KG1 (cell line): ENCODE measurements around the gene ZFTA.
"Not testable (repeated sequence)": the region's sequence is repeated elsewhere in the genome, so short reads cannot be mapped to it uniquely, and the experiment has no call there.

Experiments used
- DNase-seq: peaks from one replicate; lab custom pipeline; 2025; lab: John Stamatoyannopoulos, UW

ZFTA gene

DNA sequence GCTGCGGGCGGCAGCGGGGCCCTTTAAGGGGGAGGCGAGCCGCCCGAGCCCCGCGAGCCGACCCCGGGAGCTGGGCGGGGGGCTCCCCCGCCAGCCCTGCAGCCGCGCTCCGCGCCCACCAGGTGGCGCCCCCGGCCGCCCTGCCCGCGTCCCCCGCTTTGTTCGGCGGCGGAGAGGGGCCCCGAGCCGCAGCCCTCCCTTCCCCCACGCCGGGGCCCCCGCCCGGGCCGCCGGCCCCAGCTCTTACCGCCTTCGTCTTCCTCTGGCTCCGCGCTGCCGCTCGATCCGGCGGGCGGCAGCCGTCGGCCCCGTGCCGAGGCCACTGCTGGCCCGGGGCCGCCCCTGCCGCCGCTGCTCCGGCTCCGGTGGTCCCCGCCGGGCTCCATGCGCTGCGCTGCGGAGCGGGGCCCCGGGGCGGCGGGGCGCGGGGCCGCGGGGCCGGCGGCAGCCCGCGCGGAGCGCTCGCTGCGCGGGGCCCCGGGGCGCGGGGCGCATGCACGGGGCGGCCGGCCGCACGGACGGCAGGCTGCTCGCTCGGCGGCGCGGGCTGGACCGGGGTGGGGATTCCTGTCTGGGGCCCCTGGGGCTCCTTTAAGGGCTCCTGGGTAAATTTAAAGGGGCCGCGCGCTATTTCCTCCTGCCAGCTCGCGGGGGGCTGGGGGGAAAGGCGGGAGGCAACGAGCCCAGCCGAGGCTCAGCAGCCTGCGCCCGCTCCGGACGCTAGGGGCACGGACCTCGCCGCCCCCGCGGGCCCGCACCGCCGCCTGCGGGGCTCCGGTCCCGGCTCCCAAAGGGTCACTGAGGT lies at the start of gene ZFTA:
Gene ZFTA, minus strand, starts transcription at position 539 of the 805 bp plus-strand sequence. Its CDS starts 153 bp downstream, at position 386.
- peak; percentile 42 for DNase-seq

DNA sequence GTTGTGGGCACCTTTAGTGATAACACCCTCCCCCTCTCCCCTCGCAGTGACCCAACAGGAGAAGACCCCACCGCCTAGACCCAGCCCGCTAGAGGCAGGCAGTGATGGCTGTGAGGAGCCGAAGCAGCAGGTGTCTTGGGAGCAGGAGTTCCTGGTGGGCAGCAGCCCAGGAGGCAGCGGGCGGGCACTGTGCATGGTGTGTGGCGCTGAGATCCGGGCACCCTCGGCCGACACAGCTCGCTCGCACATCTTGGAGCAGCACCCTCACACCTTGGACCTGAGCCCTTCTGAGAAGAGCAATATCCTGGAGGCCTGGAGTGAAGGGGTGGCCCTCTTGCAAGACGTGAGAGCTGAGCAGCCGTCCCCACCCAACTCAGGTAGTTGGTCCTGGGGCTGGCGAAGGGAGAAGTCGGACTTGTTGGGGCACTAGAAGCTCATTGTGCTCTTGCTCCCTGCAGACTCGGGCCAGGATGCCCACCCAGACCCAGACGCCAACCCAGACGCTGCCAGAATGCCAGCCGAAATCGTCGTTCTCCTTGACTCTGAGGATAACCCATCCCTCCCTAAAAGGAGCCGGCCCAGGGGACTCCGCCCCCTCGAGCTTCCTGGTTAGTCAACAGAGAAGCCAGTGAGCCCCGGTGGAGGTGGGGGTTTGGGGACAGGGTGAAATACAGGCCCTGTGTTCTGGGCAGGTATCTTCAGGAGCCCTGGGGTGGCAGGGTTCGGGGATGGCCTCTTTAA lies 49.4 kb upstream of the ZFTA start:
- no peak for DNase-seq

DNA sequence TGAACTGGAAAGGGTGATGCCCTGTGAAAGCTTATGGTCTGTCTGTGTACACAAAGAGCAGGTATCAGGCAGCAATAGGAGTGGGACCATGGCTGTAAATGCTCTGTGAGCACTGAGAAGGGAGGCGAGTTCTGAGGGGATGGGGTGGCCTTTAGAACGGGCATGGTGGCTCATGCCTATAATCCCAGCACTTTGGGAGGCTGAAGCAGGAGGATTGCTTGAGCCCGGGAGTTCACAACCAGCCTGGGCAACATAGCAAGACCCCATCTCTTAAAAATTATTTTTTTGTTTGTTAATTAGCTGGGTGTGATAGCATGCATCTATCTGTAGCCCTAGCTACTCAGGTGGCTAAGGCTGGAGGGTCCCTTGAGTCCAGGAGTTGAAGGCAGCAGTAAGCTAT lies 48.2 kb upstream of the ZFTA start:
- DNase-seq, result no peak

DNA sequence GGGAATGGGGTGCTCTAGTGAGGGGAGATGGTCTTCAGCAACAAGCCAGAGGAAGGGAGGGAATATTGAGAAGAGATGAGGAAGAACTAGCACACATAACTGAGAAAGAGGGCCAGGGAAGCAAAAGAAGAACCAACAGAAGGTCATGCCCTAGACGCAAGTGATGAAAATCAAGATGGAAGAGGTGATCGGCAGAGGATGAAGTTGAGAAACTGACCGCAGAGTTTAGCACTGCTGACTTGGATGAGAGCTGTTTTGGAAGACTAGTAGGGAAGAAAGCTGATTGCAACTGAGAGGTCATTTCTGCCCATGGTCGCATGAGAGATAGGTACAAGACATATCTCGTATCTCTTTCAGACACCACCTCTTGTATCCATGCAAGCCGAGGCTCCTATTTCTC lies 47.6 kb upstream of the ZFTA start:
- DNase-seq, result no peak

DNA sequence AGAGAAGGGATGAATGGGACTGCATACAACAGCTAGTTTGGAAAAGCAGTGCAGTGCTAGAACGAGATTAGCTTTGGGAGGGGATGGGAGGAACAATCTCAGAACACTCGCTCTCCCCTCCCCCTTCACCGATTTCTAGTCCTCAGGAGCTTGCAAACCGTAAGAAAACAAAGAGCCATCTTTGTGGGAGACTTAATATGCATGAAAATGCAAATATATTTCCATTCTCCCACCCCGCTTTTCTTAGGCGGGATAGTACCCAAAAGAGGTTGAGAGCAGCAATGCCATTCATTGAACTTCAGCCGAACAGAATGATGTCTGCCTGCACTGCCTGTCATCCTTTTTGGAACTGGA lies 45.8 kb upstream of the ZFTA start:
- DNase-seq, result no peak

DNA sequence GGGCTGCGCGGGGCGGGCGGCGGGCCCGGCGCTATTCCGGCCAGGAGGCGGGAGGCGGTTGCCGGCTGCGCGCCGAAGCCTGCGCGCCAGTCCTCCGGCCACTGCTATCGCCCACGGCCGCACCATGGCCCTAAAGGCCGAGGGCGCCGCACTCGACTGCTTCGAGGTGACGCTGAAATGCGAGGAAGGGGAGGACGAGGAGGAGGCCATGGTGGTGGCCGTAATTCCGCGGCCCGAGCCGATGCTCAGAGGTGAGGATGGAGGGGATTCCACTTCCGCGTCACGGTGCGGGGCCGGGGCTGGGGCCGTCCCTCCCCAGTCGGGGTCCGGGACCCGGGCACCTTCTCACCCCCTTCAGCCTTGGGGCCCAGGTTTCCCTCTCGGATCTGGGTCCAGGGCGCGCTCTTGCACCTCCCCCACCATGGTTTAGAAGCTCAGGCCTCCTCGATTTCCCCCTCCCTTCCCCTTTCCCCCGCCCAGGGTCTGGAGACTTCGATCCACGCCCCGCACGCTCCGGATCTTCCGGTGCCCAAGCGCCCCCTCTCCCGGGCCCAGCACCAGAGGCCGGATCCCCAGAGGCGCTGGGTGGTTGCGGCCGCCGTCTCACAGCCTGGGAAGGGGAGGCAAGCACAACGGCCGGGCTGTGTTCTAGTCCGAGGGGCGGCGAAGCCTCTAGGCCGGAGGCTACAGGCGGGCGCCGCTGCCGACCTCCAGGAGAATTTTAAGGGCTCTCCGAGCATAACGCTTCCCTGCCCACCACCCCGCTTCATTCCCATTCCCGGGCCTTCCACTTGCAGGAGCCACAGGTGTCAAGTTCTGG lies 45.2 kb upstream of the ZFTA start:
- peak; percentile 70 for DNase-seq

DNA sequence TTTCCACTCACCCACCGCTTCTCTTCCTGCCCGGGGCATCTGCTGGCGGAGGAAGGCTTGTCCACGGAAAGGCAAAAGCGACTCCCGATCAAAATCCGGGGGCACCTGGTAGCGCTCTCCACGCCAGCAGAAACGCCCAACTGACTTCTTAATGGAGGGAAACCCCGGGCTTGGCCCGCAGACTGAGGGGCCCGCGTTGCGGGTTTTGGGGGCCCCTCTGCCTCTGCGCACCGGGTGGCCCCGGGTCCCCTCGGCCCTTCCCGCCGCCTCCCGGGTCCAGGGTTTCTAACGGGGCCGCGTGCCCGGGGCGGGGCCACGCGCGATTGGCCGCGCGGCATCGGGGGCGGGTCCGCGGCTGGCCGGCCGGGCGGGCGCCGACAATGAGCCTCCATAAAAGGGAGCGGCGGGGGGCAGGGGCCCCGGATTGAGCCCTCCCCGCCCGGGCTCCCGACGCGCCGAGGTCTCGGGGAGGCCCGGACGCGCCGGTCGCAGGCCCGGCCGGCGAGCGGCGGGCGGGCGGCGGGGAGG lies 44.5 kb upstream of the ZFTA start, which contains the start of gene SPINDOC:
Gene SPINDOC, plus strand, starts transcription at position 422 of the 528 bp plus-strand sequence. CDS start 231 bp downstream, outside the sequence.
- DNase-seq, result peak; percentile 46

DNA sequence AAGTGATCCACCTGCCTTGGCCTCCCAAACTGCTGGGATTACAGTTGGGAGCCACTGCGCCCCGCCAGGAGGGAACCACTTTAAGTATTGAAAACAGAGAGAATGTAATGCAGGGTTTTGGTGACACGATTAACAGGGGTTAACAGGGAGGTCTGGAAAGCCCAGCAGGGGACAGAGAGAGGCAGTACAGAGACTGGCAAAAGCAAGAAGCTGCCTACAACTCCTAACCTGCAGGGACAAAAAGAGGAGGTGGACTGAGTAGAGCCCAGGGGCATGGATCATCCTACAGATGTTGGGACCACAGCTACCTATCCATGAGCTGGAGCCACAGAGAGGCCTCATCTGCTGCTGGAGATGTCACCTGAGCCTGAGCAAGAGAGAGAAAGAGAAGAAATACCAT lies 42.9 kb upstream of the ZFTA start:
- DNase-seq, result no peak

DNA sequence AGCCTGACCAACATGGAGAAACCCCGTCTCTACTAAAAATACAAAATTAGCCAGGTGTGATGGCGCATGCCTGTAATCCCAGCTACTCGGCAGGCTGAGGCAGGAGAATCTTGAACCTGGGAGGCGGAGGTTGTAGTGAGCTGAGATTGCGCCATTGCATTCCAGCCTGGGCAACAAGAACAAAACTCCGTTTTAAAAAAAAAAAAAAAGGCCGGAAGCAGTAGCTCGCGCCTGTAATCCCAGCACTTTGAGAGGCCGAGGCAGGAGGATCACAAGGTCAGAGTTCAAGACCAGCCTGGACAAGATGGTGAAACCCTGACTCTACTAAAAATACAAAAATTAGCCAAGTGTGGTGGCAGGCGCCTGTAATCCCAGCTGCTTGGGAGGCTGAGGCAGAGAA lies 41.8 kb upstream of the ZFTA start:
- DNase-seq, result not testable (repeated sequence)

DNA sequence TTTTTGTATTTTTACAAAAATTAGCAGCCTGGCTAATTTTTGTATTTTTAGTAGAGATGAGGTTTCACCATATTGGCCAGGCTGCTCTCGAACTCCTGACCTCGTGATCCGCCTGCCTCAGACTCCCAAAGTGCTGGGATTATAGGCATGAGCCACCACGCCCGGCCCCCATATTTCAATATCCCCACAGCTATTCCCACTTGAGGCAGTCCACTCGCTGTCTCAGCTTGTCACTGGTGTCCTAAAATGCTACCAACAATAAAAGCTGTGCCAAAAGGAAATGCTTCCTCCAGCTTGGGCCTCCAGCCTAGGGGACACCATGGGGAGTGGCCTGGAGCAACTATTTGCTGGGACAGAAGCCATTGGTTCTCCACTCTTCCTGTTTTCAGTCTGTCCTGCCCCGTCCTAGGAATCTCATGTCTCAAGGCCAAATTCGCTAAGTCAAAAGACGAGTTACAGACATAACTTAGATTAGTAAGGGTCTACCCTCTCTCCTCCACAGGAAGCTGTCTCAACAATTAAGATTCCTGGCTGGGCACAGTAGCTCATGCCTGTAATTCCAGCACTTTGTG lies 37.4 kb upstream of the ZFTA start:
- DNase-seq, result no peak

DNA sequence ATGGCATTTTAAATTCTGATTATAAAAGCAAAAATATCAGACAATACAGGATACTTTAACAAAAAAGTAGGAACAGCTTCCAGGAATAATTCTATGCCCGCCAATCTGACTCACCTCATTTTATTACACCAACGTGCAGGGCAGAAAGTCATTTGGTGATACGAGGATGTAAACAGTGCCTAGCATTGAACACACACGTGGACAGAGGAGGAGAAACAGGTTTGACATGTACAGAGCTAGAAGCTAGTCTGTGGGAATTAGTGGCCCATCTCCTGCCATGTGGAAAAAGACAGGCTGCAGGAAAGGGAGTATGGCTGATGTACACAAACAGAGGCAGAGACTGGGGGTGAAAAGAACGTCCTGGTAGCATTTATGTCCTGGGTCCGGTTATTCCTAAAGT lies 35.7 kb upstream of the ZFTA start:
- no peak for DNase-seq

DNA sequence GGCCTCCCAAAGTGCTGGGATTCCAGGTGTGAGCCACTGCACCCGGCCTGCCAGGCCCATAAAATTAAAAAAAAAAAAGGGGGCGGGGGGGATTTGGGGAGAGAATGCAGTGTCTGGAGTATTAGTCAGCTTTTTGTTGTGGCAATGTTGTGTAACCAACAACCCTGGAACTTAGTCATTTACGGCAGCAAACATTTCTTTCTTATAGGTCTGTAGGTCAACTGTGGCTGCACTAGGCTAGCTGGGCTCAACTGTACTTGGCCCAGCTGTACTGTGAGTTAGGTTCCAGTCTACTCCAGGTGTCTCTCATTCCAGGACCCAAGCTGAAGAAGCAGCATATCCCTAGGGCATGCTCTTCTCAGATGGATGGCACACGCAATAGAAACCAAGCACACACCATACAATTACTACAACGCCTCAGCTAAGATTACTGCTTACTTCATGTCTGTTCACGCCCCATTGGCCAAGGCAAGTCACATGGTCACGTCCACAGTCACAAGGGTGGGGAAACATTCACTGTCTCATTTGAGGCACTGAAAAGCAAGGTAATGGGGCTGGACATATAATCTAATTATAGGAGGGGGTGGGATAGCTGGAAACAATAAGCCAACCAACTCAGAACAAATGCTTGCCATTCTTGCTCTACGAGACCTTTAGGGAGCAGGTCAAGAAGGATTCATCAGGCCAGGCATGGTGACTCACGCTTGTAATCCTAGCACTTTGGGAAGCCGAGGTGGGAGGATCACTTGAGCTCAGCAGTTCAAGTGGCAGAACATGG lies 34.3 kb upstream of the ZFTA start:
- no peak for DNase-seq

DNA sequence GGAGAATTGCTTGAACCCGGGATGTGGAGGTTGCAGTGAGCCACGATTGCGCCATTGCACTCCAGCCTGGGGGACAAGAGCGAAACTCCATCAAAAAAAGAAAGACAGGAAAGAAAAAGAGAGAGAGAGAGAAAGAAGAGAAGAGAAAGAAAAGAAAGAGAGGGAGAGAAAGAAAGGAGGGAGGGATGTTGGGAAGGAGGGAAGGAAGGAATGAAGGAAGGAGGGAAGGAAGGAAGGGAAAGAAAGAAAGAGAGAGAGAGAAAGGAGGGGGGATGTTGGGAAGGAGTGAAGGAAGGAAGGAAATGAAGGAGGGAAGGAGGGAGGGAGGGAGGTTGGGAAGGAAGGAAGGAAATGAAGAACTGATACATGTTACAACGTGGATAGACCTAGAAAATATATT lies 32.3 kb upstream of the ZFTA start:
- no peak for DNase-seq

DNA sequence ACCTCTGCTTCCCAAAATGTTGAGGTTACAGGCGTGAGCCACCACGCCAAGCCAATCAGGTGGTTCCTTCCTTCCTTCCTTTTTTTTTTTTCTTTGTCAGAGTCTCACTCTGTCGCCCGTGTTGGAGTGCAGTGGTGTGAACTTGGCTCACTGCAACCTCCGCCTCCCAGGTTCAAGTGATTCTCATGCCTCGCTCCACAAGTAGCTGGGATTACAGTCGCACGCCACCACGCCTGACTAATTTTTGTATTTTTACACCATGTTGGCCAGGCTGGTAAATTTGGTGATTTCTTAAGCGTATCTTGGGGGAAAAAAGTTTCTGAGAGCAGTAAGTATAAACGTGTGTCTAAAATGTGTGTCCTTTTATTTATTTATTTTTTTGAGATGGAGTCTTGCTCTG lies 26.5 kb upstream of the ZFTA start:
- DNase-seq, result no peak

DNA sequence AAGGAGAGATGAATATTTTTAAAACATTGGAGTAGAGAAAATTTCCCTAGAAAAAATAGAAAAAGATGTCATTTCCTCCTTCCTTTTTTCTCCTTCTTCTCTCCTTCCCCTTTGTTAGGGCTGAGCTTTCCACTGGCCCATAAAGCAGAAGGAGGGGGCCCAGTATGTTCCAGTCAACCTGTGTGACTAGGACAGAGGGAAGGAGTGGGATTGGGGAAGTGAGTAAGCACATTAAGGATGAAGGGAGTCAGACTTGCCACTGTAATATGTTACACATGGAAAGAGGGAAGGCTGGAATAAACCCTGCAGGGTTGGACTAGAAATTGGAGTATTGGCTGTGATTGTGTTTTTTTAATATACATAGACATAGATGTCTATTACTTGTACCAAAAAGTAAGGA lies 24.6 kb upstream of the ZFTA start:
- no peak for DNase-seq

DNA sequence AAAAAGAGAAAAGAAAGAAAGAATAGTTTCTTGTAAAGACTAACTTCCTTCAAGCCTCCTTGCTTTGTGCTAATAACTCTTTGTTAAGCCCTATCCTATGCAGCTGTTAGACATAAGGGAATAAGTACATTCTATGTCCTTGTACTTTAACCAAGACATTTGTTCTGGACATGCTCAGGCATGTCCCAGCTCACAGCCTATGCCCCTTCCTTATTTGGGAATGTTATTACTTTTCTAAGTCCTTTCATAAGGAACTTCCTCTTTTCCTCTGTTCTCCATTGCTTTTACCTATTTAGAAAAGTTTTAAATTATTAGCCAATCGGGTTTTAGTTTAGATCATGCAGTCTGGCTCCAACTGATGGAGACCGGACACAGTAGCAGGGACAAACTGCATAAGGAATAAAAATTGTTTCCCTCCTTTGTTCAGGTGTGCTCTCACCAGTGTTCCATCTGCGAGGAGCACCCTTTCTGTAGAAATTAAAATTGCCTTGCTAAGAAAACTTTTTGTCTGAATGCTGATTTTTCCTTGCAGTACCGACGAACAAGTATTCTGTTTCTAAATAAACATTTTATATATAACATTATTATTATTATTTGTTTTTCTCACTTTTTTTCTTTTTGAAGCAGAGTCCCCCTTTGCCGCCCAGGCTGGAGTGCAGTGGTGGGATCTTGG lies 23.1 kb upstream of the ZFTA start:
- DNase-seq, result no peak

DNA sequence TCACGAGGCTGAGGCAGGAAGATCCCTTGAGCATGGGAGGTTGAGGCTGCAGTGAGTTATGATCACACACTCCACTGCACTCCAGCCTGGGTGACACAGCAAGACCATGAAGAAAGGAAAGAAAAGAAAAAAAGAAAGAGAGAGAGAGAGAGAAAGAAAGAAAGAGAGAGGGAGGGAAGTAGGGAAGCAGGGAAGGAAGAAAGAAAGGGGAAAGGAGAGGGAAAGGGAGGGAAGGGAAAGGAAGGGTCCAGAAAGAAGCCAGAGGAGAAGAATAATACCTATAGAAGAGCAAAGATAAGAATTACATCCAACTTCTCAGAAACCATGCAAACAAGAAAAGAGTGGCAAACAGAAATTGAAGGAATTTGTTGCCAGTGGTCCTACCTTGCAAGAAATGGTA lies 17.2 kb upstream of the ZFTA start:
- no peak for DNase-seq

DNA sequence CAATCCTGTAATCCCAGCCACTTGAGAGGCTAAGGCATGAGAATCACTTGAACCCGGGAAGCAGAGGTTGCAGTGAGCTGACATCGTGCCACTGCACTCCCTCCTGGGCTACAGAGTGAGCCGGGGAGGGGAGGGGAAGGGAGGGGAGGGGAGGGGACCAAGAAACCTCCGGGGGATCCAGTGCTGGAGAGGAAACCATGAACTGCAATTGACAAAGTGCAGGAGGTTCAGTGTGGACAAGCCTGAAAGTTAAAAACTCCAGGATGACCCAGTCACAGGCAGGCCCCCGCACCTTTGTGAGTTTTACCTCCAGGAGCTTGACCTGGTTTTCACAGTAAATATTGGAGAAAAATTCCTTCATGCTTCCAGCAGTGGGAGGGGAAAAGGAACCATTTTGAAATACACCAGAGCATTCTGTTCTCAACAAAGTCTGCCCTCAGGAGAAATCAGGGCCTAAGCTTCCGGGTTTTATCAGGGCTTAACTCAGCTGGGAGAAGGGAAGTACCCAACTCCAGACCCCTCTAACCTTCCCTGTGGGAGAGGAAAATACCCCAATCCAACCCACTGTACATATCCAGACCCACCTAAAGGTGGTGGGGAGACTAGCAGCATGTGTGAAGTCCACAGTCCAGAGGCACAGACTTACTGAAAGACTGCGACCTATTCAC lies 15.5 kb upstream of the ZFTA start:
- no peak for DNase-seq

DNA sequence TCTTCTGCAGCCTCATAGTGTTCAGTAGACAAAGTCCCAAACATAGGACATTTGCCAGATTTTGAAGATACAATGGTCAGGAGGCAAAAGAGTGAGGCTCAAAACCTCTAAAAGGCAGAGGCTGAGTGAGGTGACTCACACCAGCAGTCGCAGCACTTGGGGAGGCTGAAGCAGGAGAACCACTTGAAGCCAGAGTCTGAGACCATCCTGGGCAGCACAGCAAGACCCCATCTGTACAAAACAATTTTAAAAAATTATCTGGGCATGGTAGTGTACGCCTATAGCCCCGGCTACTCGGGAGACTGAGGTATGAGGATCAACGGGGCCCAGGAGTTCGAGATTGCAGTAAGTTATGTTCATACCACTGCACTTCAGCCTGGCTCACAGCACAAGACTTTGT lies 14.2 kb upstream of the ZFTA start:
- no peak for DNase-seq

DNA sequence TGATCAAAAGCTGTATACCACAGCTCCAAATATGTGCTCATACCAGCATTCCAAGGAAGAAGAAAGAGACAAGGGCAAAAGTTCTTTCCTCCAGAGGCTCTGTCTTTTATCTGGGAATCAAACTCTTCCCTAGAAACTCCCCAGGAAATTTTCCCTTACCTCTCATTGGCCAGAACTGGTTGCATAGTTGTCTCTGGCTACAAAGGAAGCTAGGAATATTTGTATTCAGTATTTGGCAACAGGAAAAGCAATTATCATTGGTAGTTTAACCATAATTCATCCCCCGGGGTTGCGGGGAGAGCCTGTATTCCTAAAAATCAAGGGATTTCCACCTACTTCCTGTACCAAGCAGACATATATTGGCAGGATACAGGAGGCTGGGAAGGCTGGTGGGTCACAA lies 10.5 kb upstream of the ZFTA start:
- no peak for DNase-seq
